B cell (primary cell): ENCODE measurements around the gene LRRC45.

Experiments used
- EZH2 ChIP-seq: IDR thresholded peaks from 2 replicates; pipeline ENCODE4 v1.6.1; 2012; ENCODE audit warnings: borderline replicate concordance, low read depth, mild to moderate bottlenecking, moderate library complexity, low read length; ENCODE audit not compliant: insufficient read depth, poor library complexity, severe bottlenecking
- TF ChIP-seq, protein P1 (sequence below): fragments of 200-600 bp; IDR thresholded peaks from one replicate; pipeline ENCODE4 v1.8.0; 2022; ENCODE audit warnings: antibody characterized with exemption, mild to moderate bottlenecking

DNA sequence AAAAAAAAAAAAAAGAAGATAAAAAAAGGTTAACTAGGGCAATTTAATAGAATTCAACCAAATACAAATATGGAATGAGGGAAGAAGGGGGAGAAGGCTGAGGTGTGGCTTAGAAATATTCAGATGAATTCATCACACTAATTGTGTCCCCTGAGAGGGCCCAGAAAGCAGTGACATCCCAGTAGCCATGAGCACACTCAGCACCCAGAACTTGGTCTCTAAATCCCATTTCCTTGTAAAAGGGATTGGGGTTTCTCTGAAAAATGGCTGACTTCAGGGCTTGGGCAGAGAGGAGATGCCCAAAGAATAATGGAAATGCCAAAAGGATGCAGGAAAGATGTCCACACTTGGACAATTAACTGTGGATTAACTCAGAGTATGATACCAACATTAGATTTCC lies 49.7 kb upstream of the LRRC45 start:
- TF ChIP-seq EZH2: no peak
- TF ChIP-seq, protein P1, sequence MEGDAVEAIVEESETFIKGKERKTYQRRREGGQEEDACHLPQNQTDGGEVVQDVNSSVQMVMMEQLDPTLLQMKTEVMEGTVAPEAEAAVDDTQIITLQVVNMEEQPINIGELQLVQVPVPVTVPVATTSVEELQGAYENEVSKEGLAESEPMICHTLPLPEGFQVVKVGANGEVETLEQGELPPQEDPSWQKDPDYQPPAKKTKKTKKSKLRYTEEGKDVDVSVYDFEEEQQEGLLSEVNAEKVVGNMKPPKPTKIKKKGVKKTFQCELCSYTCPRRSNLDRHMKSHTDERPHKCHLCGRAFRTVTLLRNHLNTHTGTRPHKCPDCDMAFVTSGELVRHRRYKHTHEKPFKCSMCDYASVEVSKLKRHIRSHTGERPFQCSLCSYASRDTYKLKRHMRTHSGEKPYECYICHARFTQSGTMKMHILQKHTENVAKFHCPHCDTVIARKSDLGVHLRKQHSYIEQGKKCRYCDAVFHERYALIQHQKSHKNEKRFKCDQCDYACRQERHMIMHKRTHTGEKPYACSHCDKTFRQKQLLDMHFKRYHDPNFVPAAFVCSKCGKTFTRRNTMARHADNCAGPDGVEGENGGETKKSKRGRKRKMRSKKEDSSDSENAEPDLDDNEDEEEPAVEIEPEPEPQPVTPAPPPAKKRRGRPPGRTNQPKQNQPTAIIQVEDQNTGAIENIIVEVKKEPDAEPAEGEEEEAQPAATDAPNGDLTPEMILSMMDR: no peak
